ENCODE measurements around the gene LARGE1. TPM values are rescaled to one million over a fixed set of nuclear protein-coding genes. Genes with fewer than 3 reads are reported as not detected.

The LARGE1 gene
- total and polyA plus RNA-seq, 2 of the 8 experiments (the other 6 are each of a cell fraction or from before 2014, with no cell fraction given), result 43.7 to 83.0 TPM

- TF ChIP-seq CHD7 (IDR thresholded peaks at IDR 0.05; ENCODE audit: insufficient replicate concordance, low read length) (no peak), SP2 (IDR thresholded peaks at IDR 0.05; ENCODE audit: low read length) (no peak), CHD2 (IDR thresholded peaks at IDR 0.05; ENCODE audit: low read length) (no peak), RXRA (IDR thresholded peaks at IDR 0.05; ENCODE audit: insufficient read depth, low read depth, low read length) (no peak), ATF3 (IDR thresholded peaks at IDR 0.05; ENCODE audit: insufficient read depth, low read depth, low read length) (no peak), MAFK (IDR thresholded peaks at IDR 0.05; ENCODE audit: low read depth, low read length) (no peak)
Observed at GRCh38 chr22:33792832-33793231, 127.4 kb downstream of the LARGE1 start (continued).
